ENCODE results near the gene ACOX3. TPM values are rescaled to one million over a fixed set of nuclear protein-coding genes. Genes with fewer than 3 reads are reported as not detected.

The ACOX3 gene
- total and polyA plus RNA-seq, 9 of the 15 experiments (the other 6 are each of a cell fraction or from before 2014, with no cell fraction given) = 0.68 to 7.3 (median 3.7) TPM

- in situ Hi-C loops (cut with MboI) = no loop called here
- H3K9ac ChIP-seq (ENCODE audit: insufficient read depth in 1 of 2, low read depth in 2 of 2, low read length in 2 of 2) = no peak overlapping the region
- 15% methylated on average over 12 of the region's 13 CpGs for WGBS (ENCODE audit: insufficient coverage, low coverage, missing lambda C conversion rate)
- H3K4me3 ChIP-seq = no peak overlapping the region
- no peaks in the 10 kb centered on the region for H3K9me3 ChIP-seq (replicated peaks; ENCODE audit: control insufficient read depth, insufficient read depth, low read depth, low read length)
- H3K27ac ChIP-seq (ENCODE audit: extremely low read depth, low read depth, low read length) = no peak overlapping the region
- H4K20me1 ChIP-seq (replicated peaks; ENCODE audit: control insufficient read depth, insufficient read depth, low read length) = no peaks in the 10 kb centered on the region
- FAIRE-seq (no peak), DNase-seq (ENCODE audit: extremely low read depth in 1 of 4, low spot score in 3 of 4) (no peak), ATAC-seq (no peak)
- no TSS peak for BruUV-seq (replicated peaks)
- H3K27me3 ChIP-seq (ENCODE audit: control insufficient read depth in 2 of 2, insufficient read depth in 2 of 2, low read length in 2 of 2) = peaks cover 9 to 49% of the 10 kb centered on the region in 2 experiments; a peak in 4 of 5 replicates
- CTCF ChIA-PET (ENCODE audit: low intra/inter-chr PET ratio) = no interaction called here
- no peak overlapping the region for H2AFZ ChIP-seq (ENCODE audit: low read depth, low read length)
- H3K9me1 ChIP-seq (ENCODE audit: control insufficient read depth, insufficient read depth, low read length) = no peaks in the 10 kb centered on the region
- POLR2A ChIA-PET = no interaction called here
- peaks cover 0 to 3% of the 10 kb centered on the region in 2 experiments; a peak in 2 of 5 replicates for H3K4me1 ChIP-seq (replicated peaks in 1 of 2; ENCODE audit: control insufficient read depth in 2 of 2, insufficient read depth in 2 of 2, low read length in 2 of 2)
- H3K36me3 ChIP-seq (ENCODE audit: control insufficient read depth, insufficient read depth, low read length) = no peaks in the 10 kb centered on the region
- H3K4me2 ChIP-seq (ENCODE audit: insufficient read depth, low read length) = no peak overlapping the region
- intact Hi-C loops (cut with micrococcal nuclease) = no loop called here
- no peaks in the 10 kb centered on the region for H3K79me2 ChIP-seq (ENCODE audit: control insufficient read depth, insufficient read depth, low read length)
- TF ChIP-seq CEBPG (CRISPR knock-in tag; IDR thresholded peaks at IDR 0.05) (no peak), CEBPG (tag; conservative IDR thresholded peaks at IDR 0.05 in 1 of 2, IDR thresholded peaks at IDR 0.05 in 1 of 2) (no peak), PHF21A (IDR thresholded peaks at IDR 0.05; ENCODE audit: borderline replicate concordance, low read depth) (no peak), GTF2E2 (tag; IDR thresholded peaks at IDR 0.05) (no peak), ZNF444 (CRISPR knock-in tag; IDR thresholded peaks at IDR 0.05) (no peak), NFATC3 (IDR thresholded peaks at IDR 0.05) (no peak), ZNF75A (CRISPR knock-in tag; IDR thresholded peaks at IDR 0.05) (no peak), MGA (IDR thresholded peaks at IDR 0.05) (no peak), PPARD (CRISPR knock-in tag; IDR thresholded peaks at IDR 0.05) (no peak), BRF2 (IDR thresholded peaks at IDR 0.05; ENCODE audit: borderline replicate concordance, insufficient read depth, insufficient read length) (no peak), HDAC1 (IDR thresholded peaks at IDR 0.05) (no peak), ARID2 (IDR thresholded peaks at IDR 0.05) (no peak)
Observed at GRCh38 chr4:8365353-8365752, 75.2 kb downstream of the ACOX3 start.

Data from K562 (cell line).